ENCODE measurements around the gene ZBTB18. TPM values are rescaled to one million over a fixed set of nuclear protein-coding genes. Genes with fewer than 3 reads are reported as not detected.

Gene ZBTB18
- total RNA-seq, 1 experiment from 2014 or later = 12.1 TPM

DNA sequence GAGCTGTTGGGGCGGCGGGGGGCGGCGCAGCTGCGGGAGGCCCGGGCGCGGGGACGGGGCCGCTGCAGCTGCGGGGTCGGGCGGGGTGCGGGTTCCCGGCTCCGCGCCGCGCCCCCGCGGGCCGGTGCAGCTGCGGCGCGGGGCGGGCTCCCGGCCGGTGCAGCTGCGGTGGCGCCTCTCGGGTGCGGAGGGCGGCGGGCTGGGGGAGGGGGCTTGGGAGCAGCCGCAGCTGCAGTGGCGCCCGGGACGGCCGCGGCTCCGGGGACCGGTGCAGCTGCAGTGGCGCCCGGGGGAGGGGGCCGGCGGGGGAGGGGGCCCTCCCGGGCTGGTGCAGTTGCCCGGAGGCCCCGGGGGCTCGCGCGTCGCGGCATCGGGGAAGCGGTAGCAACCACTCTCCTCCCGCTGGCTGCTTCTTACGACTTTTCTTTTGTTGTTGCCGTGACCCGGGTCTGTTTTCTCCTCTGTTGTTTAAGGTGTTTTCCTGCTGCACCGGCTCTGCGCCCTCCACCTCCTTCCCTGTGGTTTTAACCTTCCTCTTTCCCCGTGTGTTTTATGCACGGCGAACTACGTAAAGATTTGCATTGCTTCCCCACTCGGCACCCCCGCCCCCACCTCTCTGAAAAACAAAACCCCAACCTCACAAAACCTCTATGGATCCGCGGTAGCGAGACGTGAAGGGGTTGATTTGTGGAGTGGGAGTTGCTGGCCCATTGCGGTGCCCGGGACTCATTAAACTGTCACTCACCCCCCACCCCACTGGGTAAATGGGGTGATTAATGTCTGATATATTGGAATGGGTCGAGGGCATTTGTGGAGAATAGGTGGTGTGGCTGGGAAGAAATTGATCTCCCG is 1.7 kb upstream of the ZBTB18 start:
- Mint-ChIP-seq H3K4me3 (peak overlapping the region; percentile 91 to 93), H3K27ac (peak overlapping the region; percentile 48 to 83 (median 62); a peak in 4 of 7 replicates), H3K9me3 (no peaks in the 10 kb centered on the region; a peak in 1 of 5 replicates), H3K36me3 (ENCODE audit: insufficient read depth in 1 of 3, low read depth in 3 of 3) (peaks cover 0 to under 1% (median 0%) of the 10 kb centered on the region in 3 experiments; a peak in 1 of 7 replicates), H3K27me3 (ENCODE audit: low read depth) (peaks cover 20% of the 10 kb centered on the region), H3K4me1 (peaks cover 8 to 9% of the 10 kb centered on the region in 2 experiments)
- no peak overlapping the region for H3K4ac ChIP-seq (ENCODE audit: low read depth, low read length)
- H2BK120ac ChIP-seq (ENCODE audit: low read depth, low read length, poor library complexity, severe bottlenecking) = no peak overlapping the region
- no peak overlapping the region for H4K8ac ChIP-seq (replicated peaks; ENCODE audit: insufficient read length, low read depth, low read length)
- no peak overlapping the region for H2AFZ ChIP-seq (ENCODE audit: low read length)
- H2BK5ac ChIP-seq (ENCODE audit: insufficient read length, low read length) = no peak overlapping the region
- peaks cover 5% of the 10 kb centered on the region; the same call in 1 of the 2 replicates for H3K27me3 ChIP-seq (ENCODE audit: insufficient read depth, low read length)
- no peak overlapping the region for H2BK15ac ChIP-seq (ENCODE audit: low read depth, low read length)
- peaks cover 20% of the 10 kb centered on the region for H3K23me2 ChIP-seq (ENCODE audit: insufficient read length, low read depth, low read length, poor library complexity, severe bottlenecking)
- TF ChIP-seq, protein P1, sequence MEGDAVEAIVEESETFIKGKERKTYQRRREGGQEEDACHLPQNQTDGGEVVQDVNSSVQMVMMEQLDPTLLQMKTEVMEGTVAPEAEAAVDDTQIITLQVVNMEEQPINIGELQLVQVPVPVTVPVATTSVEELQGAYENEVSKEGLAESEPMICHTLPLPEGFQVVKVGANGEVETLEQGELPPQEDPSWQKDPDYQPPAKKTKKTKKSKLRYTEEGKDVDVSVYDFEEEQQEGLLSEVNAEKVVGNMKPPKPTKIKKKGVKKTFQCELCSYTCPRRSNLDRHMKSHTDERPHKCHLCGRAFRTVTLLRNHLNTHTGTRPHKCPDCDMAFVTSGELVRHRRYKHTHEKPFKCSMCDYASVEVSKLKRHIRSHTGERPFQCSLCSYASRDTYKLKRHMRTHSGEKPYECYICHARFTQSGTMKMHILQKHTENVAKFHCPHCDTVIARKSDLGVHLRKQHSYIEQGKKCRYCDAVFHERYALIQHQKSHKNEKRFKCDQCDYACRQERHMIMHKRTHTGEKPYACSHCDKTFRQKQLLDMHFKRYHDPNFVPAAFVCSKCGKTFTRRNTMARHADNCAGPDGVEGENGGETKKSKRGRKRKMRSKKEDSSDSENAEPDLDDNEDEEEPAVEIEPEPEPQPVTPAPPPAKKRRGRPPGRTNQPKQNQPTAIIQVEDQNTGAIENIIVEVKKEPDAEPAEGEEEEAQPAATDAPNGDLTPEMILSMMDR (conservative IDR thresholded peaks at IDR 0.05) = no peak
- no peak overlapping the region for H4K91ac ChIP-seq (ENCODE audit: insufficient read length, low read depth, low read length)
- no peak overlapping the region for H3K23ac ChIP-seq (ENCODE audit: insufficient read length, low read depth, low read length)
- no peaks in the 10 kb centered on the region for H4K20me1 ChIP-seq (ENCODE audit: control insufficient read depth, insufficient read depth, insufficient read length)
- no peak overlapping the region for H3K18ac ChIP-seq (ENCODE audit: insufficient read length, low read depth, low read length)
- H2BK20ac ChIP-seq (ENCODE audit: low read depth, low read length, poor library complexity, severe bottlenecking) = no peak overlapping the region
- peak overlapping the region; percentile 73; the same call in 1 of the 2 replicates for H3K14ac ChIP-seq (ENCODE audit: insufficient read depth, low read length)
- H2BK12ac ChIP-seq (ENCODE audit: insufficient read length, low read depth, low read length) = no peak overlapping the region
- DNase-seq = no peak
- WGBS (ENCODE audit: extremely low coverage, insufficient read length, low lambda C conversion rate) = no CpG with 5 or more reads among the region's 76 CpGs
- no peaks in the 10 kb centered on the region for H3K9me3 ChIP-seq (ENCODE audit: control insufficient read depth, low read depth, low read length)
- H4K5ac ChIP-seq (ENCODE audit: insufficient read length, low read depth, low read length) = no peak overlapping the region
- peaks cover 5% of the 10 kb centered on the region; the same call in 1 of the 2 replicates for H3K4me1 ChIP-seq (ENCODE audit: insufficient read depth, low read length)
- no peak overlapping the region for H3T11ph ChIP-seq (ENCODE audit: low read length)
- no peak overlapping the region for H3K27ac ChIP-seq (ENCODE audit: insufficient read length, low read depth, low read length)
- H3K79me1 ChIP-seq (ENCODE audit: insufficient read depth, low read depth, low read length, poor library complexity, severe bottlenecking) = peaks cover 10% of the 10 kb centered on the region
- peak overlapping the region; percentile 96 for H3K4me2 ChIP-seq (ENCODE audit: insufficient read depth, insufficient read length, low read length)
- peak overlapping the region; percentile 72 for H3K9ac ChIP-seq (ENCODE audit: extremely low read depth, insufficient read length, low read length)
- no peak overlapping the region for H2AK5ac ChIP-seq (ENCODE audit: insufficient read length, low read length)
- H3K79me2 ChIP-seq (ENCODE audit: insufficient read depth, low read length) = no peaks in the 10 kb centered on the region; the same call in 1 of the 2 replicates
- no peak overlapping the region for H3K56ac ChIP-seq (ENCODE audit: insufficient read length, low read depth, low read length)

Measured in H9 (cell line).